ENCODE results near the gene PHF21A. TPM values are rescaled to one million over a fixed set of nuclear protein-coding genes. Genes with fewer than 3 reads are reported as not detected.

The PHF21A gene
- total and polyA plus RNA-seq, 2 of the 13 experiments (the other 11 are each of a cell fraction or from before 2014, with no cell fraction given): 4.1 to 34.6 TPM

- TF ChIP-seq STAT6 (CRISPR knock-in tag; IDR thresholded peaks at IDR 0.05; ENCODE audit: borderline replicate concordance) (no peak), SIX4 (CRISPR knock-in tag; IDR thresholded peaks at IDR 0.05) (no peak), ZMAT3 (CRISPR knock-in tag; conservative IDR thresholded peaks at IDR 0.05) (0 out of 2 replicates have a peak, but pooled peaks have one; percentile 28), ZEB1 (IDR thresholded peaks at IDR 0.05; ENCODE audit: insufficient replicate concordance, low read depth) (peak; percentile 5), BCL3 (CRISPR knock-in tag; IDR thresholded peaks at IDR 0.05) (no peak; the same call in 1 of the 2 replicates), MTF2 (CRISPR knock-in tag; IDR thresholded peaks at IDR 0.05; ENCODE audit: borderline replicate concordance) (no peak), CEBPZ (IDR thresholded peaks at IDR 0.05; ENCODE audit: low read length) (no peak), RNF219 (CRISPR knock-in tag; IDR thresholded peaks at IDR 0.05) (no peak), POLR2A (IDR thresholded peaks at IDR 0.05; ENCODE audit: insufficient read depth in 1 of 2, low read depth in 2 of 2, low read length in 2 of 2) (peak; percentile 77 to 81), FOXK1 (CRISPR knock-in tag; IDR thresholded peaks at IDR 0.05; ENCODE audit: borderline replicate concordance, low read depth) (no peak; the same call in 1 of the 2 replicates), DR1 (CRISPR knock-in tag; IDR thresholded peaks at IDR 0.05) (no peak)
Observed at GRCh38 chr11:45917623-45918330, 203.5 kb downstream of the PHF21A start, which contains the start of gene PEX16 (continued).
